HEK293 (cell line): ENCODE data around the gene NAA35.

ENCODE experiments used
- CTCF ChIA-PET: fragments of 350-600 bp; formaldehyde crosslinking; extraction: SDS; loops from one replicate; lab custom pipeline; 2021; ENCODE audit warnings: antibody characterized with exemption; lab: Yijun Ruan, JAX
- POLR2A ChIA-PET: fragments of 300-600 bp; formaldehyde crosslinking; extraction: SDS; loops from one replicate; lab custom pipeline; 2020; ENCODE audit warnings: antibody characterized with exemption, inconsistent platforms; lab: Yijun Ruan, JAX
- H3K27ac ChIP-seq: fragments of 200-500 bp; sonication (Bioruptor generic); 2 replicates; pipeline ENCODE4 v1.5.1; 2014; ENCODE audit warnings: low read depth, low read length, control low read depth, inconsistent platforms; ENCODE audit errors: extremely low read depth
- H3K36me3 ChIP-seq, 2 experiments: fragments of 200-500 bp in 1 of 2; sonication (Bioruptor generic) in 1 of 2; 1 replicate in 1 of 2; 2 replicates in 1 of 2; pipeline ENCODE4 v1.5.1; 2014 to 2017; ENCODE audit warnings: inconsistent platforms in 2 of 2, low read length in 2 of 2; ENCODE audit not compliant: control insufficient read depth in 2 of 2, insufficient read depth in 1 of 2
- H3K4me1 ChIP-seq: fragments of 200-500 bp; sonication (Bioruptor generic); 2 replicates; pipeline ENCODE4 v1.5.1; 2014; ENCODE audit warnings: mild to moderate bottlenecking, low read length, inconsistent platforms; ENCODE audit not compliant: control insufficient read depth, insufficient read depth
- H3K4me3 ChIP-seq: 2 replicates; pipeline ENCODE4 v1.5.1; 2011; ENCODE audit warnings: low read depth, mild to moderate bottlenecking, control low read depth, low read length, moderate library complexity
- H3K9me3 ChIP-seq: fragments of 200-500 bp; sonication (Bioruptor generic); 2 replicates; pipeline ENCODE4 v1.5.1; 2014; ENCODE audit warnings: low read depth, low read length, inconsistent platforms; ENCODE audit not compliant: control insufficient read depth, insufficient read depth
- AEBP2 ChIP-seq: fragments of 450-650 bp; formaldehyde crosslinking; IDR thresholded peaks from 2 replicates; pipeline ENCODE4 v1.5.1; 2016; ENCODE audit warnings: missing biosample characterization, missing genetic modification characterization, borderline replicate concordance
- GFI1B ChIP-seq: fragments of 450-650 bp; formaldehyde crosslinking; IDR thresholded peaks from 2 replicates; pipeline ENCODE4 v1.5.1; 2016; ENCODE audit warnings: missing biosample characterization, missing genetic modification characterization
- GLIS2 ChIP-seq: fragments of 450-650 bp; formaldehyde crosslinking; IDR thresholded peaks from 2 replicates; pipeline ENCODE4 v1.5.1; 2016; ENCODE audit warnings: missing biosample characterization, missing genetic modification characterization
- HOXD13 ChIP-seq: sonication (generic); formaldehyde crosslinking; IDR thresholded peaks from 2 replicates; pipeline ENCODE4 v1.8.0; 2022; ENCODE audit warnings: missing genetic modification reagents, borderline replicate concordance
- IKZF3 ChIP-seq: fragments of 450-650 bp; IDR thresholded peaks from 2 replicates; pipeline ENCODE4 v1.5.0; 2018; ENCODE audit warnings: missing biosample characterization, mild to moderate bottlenecking, missing genetic modification characterization, moderate library complexity
- KLF8 ChIP-seq: fragments of 450-650 bp; formaldehyde crosslinking; IDR thresholded peaks from 2 replicates; pipeline ENCODE4 v1.5.1; 2016; ENCODE audit warnings: missing biosample characterization, missing genetic modification characterization
- PRDM2 ChIP-seq: fragments of 450-650 bp; formaldehyde crosslinking; IDR thresholded peaks from 2 replicates; pipeline ENCODE4 v1.5.1; 2016; ENCODE audit warnings: missing biosample characterization, missing genetic modification characterization, borderline replicate concordance
- RBAK ChIP-seq: fragments of 450-650 bp; formaldehyde crosslinking; IDR thresholded peaks from 2 replicates; pipeline ENCODE4 v1.5.1; 2016; ENCODE audit warnings: missing biosample characterization, missing genetic modification characterization
- SETDB1 ChIP-seq: IDR thresholded peaks from one replicate; pipeline ENCODE4 v1.6.1; 2017; ENCODE audit warnings: mild to moderate bottlenecking, low read length, moderate library complexity, mixed read lengths; ENCODE audit not compliant: insufficient read length
- YY2 ChIP-seq: fragments of 450-650 bp; formaldehyde crosslinking; IDR thresholded peaks from 2 replicates; pipeline ENCODE4 v1.5.1; 2016; ENCODE audit warnings: missing biosample characterization, missing genetic modification characterization
- ZBTB26 ChIP-seq: fragments of 450-650 bp; formaldehyde crosslinking; optimal IDR thresholded peaks from 2 replicates; pipeline ENCODE3; 2016; ENCODE audit warnings: missing biosample characterization, mild to moderate bottlenecking, missing genetic modification characterization
- ZBTB44 ChIP-seq: fragments of 450-650 bp; IDR thresholded peaks from 2 replicates; pipeline ENCODE4 v1.5.1; 2018; ENCODE audit warnings: missing biosample characterization, mild to moderate bottlenecking, missing genetic modification characterization
- ZNF16 ChIP-seq: fragments of 450-650 bp; formaldehyde crosslinking; IDR thresholded peaks from 2 replicates; pipeline ENCODE4 v1.5.1; 2016; ENCODE audit warnings: low read depth, missing biosample characterization, missing genetic modification characterization
- ZNF19 ChIP-seq: fragments of 450-650 bp; formaldehyde crosslinking; IDR thresholded peaks from 2 replicates; pipeline ENCODE4; 2016; ENCODE audit warnings: missing biosample characterization, missing genetic modification characterization, low read depth
- ZNF239 ChIP-seq: fragments of 450-650 bp; formaldehyde crosslinking; IDR thresholded peaks from 2 replicates; pipeline ENCODE4 v1.5.1; 2016; ENCODE audit warnings: missing biosample characterization, missing genetic modification characterization
- ZNF266 ChIP-seq: fragments of 450-650 bp; formaldehyde crosslinking; IDR thresholded peaks from 2 replicates; pipeline ENCODE4 v1.5.1; 2016; ENCODE audit warnings: missing biosample characterization, missing genetic modification characterization, low read depth
- ZNF394 ChIP-seq: fragments of 450-650 bp; formaldehyde crosslinking; IDR thresholded peaks from 2 replicates; pipeline ENCODE4 v1.5.1; 2016; ENCODE audit warnings: missing biosample characterization, missing genetic modification characterization, mild to moderate bottlenecking, moderate library complexity, borderline replicate concordance
- ZNF501 ChIP-seq: fragments of 450-650 bp; formaldehyde crosslinking; IDR thresholded peaks from 2 replicates; pipeline ENCODE4 v1.5.1; 2016; ENCODE audit warnings: missing biosample characterization, missing genetic modification characterization
- ZNF513 ChIP-seq: fragments of 450-650 bp; IDR thresholded peaks from 2 replicates; pipeline ENCODE4 v1.5.1; 2018; ENCODE audit warnings: missing biosample characterization, missing genetic modification characterization
- ZNF624 ChIP-seq: fragments of 450-650 bp; formaldehyde crosslinking; IDR thresholded peaks from 2 replicates; pipeline ENCODE4 v1.5.1; 2017; ENCODE audit warnings: missing biosample characterization, missing genetic modification characterization
- ZNF629 ChIP-seq: fragments of 450-650 bp; formaldehyde crosslinking; IDR thresholded peaks from 2 replicates; pipeline ENCODE4 v1.5.1; 2017; ENCODE audit warnings: missing biosample characterization, missing genetic modification characterization
- ZNF660 ChIP-seq: fragments of 450-650 bp; IDR thresholded peaks from 2 replicates; pipeline ENCODE4 v1.5.1; 2018; ENCODE audit warnings: missing biosample characterization, mild to moderate bottlenecking, missing genetic modification characterization
- ZNF701 ChIP-seq: fragments of 450-650 bp; formaldehyde crosslinking; IDR thresholded peaks from 2 replicates; pipeline ENCODE4 v1.5.1; 2016; ENCODE audit warnings: missing biosample characterization, missing genetic modification characterization
- ZSCAN5A ChIP-seq: fragments of 450-650 bp; formaldehyde crosslinking; IDR thresholded peaks from 2 replicates; pipeline ENCODE4 v1.5.1; 2016; ENCODE audit warnings: missing biosample characterization, missing genetic modification characterization

The NAA35 gene

GRCh38 chr9:85925493-85925892 lies 15.5 kb upstream of the NAA35 start:
- Histone ChIP-seq H3K4me3 (no peak overlapping the region), H3K9me3 (no peaks in the 10 kb centered on the region), H3K36me3 (no peaks in the 10 kb centered on the region), H3K27ac (no peak overlapping the region)
- TF ChIP-seq ZNF624 (tag by site-specific recombination) (no peak), GLIS2 (tag by site-specific recombination) (no peak), SETDB1 (no peak), ZNF239 (tag by site-specific recombination) (no peak), RBAK (no peak), ZBTB26 (tag by site-specific recombination) (no peak), IKZF3 (tag by site-specific recombination) (no peak), YY2 (tag by site-specific recombination) (no peak), ZNF513 (tag by site-specific recombination) (no peak), ZNF629 (no peak), AEBP2 (tag by site-specific recombination) (no peak), ZNF19 (tag by site-specific recombination) (no peak), ZNF266 (tag by site-specific recombination) (no peak), ZBTB44 (tag by site-specific recombination) (no peak)
- TF ChIP-seq, all 188 proteins: peak for 0
- H3K4me1 ChIP-seq, result no peaks in the 10 kb centered on the region
- CTCF ChIA-PET, result no interaction called here
- POLR2A ChIA-PET, result no interaction called here

DNA sequence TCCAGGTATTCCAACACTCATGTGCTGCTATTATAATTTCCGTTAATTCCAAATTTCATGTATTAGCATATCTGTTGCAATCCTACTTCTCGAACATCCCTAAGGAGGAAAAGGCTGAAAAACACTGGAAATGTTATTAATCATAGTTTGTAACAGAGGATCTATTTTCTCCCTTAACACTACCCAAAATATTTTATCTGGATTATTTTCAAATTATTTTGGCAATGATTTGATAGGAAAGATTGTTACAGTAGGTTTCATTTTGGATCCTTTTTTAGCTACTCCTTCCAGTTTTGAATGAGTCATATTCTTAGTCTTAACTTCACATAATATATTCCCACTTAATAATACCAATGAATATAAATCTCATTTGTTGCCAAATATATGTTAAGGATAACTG lies 13.9 kb upstream of the NAA35 start:
- CTCF ChIA-PET, result no interaction called here
- no peak overlapping the region for H3K4me3 ChIP-seq
- no peaks in the 10 kb centered on the region for H3K36me3 ChIP-seq
- H3K9me3 ChIP-seq, result no peaks in the 10 kb centered on the region
- POLR2A ChIA-PET, result no interaction called here
- no peaks in the 10 kb centered on the region for H3K4me1 ChIP-seq
- no peak overlapping the region for H3K27ac ChIP-seq
- no peak for TF ChIP-seq PRDM2 (tag by site-specific recombination)
- TF ChIP-seq KLF8 (tag by site-specific recombination), result no peak
- TF ChIP-seq ZSCAN5A (tag by site-specific recombination), result no peak
- TF ChIP-seq GFI1B (tag by site-specific recombination), result no peak
- no peak for TF ChIP-seq HOXD13 (CRISPR knock-in tag)
- no peak for TF ChIP-seq ZNF501 (tag by site-specific recombination)
- no peak for TF ChIP-seq ZNF660 (tag by site-specific recombination)
- TF ChIP-seq ZNF394 (tag by site-specific recombination), result no peak
- TF ChIP-seq ZNF16 (tag by site-specific recombination), result no peak
- no peak for TF ChIP-seq ZNF701 (tag by site-specific recombination)
- no peak for TF ChIP-seq SETDB1
